Measurements from ENCODE around the gene BAHD1.

DNA sequence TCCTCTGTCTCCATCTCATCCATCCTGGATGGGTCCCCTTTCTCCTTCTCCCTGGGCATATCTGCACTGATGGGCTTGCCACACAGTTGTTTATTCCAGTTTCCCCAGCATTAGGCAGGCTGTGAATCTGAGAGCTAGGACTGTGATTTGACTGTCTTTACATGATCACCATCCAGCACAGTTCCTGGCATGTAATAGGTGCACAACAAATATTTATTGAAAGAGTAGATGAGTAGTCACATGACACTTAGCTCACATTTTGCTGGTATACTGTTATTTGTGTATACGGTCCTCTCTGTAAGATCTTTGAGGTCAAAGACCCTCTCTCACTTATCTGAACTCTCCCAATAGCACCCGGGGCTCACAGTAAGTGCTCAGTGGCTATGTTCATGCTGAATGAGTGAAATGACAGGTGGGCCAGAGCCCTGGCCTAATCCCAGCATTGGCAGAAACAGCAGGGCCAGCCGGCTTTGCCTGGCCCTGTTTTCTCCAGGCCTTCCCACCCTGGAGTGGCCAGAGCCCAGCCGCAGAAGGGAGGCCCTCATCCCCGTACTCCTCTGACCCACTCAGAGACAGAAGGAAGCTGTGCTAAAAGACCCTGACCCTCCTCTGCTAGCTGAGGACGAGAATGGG, 16.2 kb upstream of the BAHD1 start:
- TF ChIP-seq POLR2A (IDR thresholded peaks at IDR 0.05; ENCODE audit: low read length), result no peak
- no peak for TF ChIP-seq GATA1 (IDR thresholded peaks at IDR 0.05; ENCODE audit: low read depth, low read length)
